Measurements from ENCODE around the gene STIMATE.

Gene STIMATE

DNA sequence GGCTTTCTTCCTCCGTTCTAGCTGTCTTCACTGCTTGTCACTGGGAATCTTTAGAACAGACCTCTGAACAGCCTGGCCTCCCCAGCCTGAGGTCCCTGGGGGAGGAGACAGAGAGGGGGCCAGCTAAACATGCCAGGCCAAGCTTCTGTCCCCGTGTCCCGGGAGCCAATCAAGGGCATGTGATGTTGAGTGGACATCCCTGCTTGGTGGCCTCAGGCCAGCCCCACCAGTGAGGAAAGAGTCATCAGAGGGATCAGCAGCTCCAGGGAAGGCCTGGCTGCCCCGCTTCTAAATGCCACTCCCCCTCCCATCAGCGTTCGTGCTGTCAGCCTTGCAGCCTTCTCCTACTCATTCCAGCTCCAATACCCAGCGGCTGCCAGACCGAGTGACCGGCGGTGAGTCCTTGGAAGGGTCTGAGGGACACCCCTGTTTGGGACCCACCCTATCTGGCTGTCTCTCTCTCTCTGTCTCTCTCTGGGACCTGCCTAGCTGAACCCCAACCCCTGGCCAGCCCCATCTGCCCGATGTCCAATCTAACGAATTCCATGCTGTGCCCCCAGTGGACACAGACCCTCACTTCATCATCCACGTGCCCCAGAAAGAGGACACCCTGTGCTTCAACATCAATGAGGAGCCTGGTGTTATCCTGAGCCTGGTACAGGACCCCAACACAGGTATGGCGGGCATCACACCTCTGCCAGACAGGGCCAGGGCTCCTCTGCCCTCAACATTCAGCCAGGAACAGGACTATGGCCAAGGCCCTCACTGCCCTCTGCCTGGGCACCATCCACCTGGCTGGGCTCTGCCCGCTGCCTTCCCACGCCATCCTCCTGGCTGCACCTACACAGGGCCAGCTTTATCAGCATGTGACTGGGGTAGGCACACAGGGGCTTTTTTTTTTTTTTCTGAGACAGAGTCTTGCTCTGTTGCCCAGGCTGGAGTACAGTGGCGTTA lies 109.4 kb downstream of the STIMATE start:
- TF ChIP-seq, protein P1, sequence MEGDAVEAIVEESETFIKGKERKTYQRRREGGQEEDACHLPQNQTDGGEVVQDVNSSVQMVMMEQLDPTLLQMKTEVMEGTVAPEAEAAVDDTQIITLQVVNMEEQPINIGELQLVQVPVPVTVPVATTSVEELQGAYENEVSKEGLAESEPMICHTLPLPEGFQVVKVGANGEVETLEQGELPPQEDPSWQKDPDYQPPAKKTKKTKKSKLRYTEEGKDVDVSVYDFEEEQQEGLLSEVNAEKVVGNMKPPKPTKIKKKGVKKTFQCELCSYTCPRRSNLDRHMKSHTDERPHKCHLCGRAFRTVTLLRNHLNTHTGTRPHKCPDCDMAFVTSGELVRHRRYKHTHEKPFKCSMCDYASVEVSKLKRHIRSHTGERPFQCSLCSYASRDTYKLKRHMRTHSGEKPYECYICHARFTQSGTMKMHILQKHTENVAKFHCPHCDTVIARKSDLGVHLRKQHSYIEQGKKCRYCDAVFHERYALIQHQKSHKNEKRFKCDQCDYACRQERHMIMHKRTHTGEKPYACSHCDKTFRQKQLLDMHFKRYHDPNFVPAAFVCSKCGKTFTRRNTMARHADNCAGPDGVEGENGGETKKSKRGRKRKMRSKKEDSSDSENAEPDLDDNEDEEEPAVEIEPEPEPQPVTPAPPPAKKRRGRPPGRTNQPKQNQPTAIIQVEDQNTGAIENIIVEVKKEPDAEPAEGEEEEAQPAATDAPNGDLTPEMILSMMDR (IDR thresholded peaks at IDR 0.05; ENCODE audit: borderline replicate concordance, insufficient read depth, low read depth, low read length), result no peak

DNA sequence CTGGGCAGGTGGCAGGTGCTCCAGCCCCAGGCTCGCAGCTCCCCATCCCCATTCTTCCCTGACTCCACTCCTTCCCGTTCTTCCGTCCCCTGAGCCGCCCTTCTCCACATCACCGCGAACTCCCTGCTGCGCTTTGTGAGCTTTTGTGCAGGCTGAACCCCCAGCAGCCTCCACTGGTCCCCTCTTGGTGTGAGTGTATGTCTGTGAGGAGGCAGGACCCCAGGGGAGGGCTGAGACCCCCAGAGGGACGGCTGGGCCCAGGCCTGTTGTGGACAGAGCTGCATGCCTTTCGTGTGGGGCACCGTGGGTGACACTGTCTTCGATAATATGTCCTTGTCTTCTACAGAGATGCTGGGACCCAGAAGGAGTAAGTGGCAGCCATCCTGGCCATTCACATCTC lies 110.1 kb downstream of the STIMATE start:
- TF ChIP-seq, protein P1 (IDR thresholded peaks at IDR 0.05; ENCODE audit: borderline replicate concordance, insufficient read depth, low read depth, low read length), result no peak
- no peak overlapping the region for H3K4me3 ChIP-seq (ENCODE audit: low read depth, low read length)

More for the DNA sequence above, 109.4 kb downstream of the STIMATE start:
- no peak overlapping the region for H3K4me3 ChIP-seq (ENCODE audit: low read depth, low read length)

All from GM12875 (cell line).